NOMO-1 treated with DMSO at 0.1 percent for 48 hours (cell line): ENCODE measurements around the gene NCS1.
A peak's percentile ranks its signal among the peaks of the same experiment; 100 is the strongest.
"Not testable (repeated sequence)": the region's sequence is repeated elsewhere in the genome, so short reads cannot be mapped to it uniquely, and the experiment has no call there.

ENCODE experiments used
- DNase-seq: peaks from one replicate; lab custom pipeline; 2025; ENCODE audit not compliant: unreplicated experiment; lab: John Stamatoyannopoulos, UW

NCS1 gene

GRCh38 chr9:130259044-130259443 is 86.8 kb downstream of the NCS1 start:
- no peak for DNase-seq

GRCh38 chr9:130260816-130261765 is 88.9 kb downstream of the NCS1 start:
- DNase-seq: no peak

- no peak for DNase-seq
Observed at GRCh38 chr9:130262061-130262745, 90.0 kb downstream of the NCS1 start.

- DNase-seq: no peak
Observed at GRCh38 chr9:130262771-130263170, 90.6 kb downstream of the NCS1 start.

GRCh38 chr9:130263601-130264413 is 91.6 kb downstream of the NCS1 start:
- no peak for DNase-seq

- no peak for DNase-seq
Observed at GRCh38 chr9:130264414-130265350, 92.5 kb downstream of the NCS1 start.

GRCh38 chr9:130265431-130266235 is 93.4 kb downstream of the NCS1 start, which contains the start of gene HMCN2:
Gene HMCN2 (plus strand): TSS chr9:130265760. CDS start chr9:130265879, 119 bp downstream.
- DNase-seq: peak; percentile 1

GRCh38 chr9:130266236-130267098 is 94.3 kb downstream of the NCS1 start:
- DNase-seq: no peak

GRCh38 chr9:130267930-130268329 is 95.7 kb downstream of the NCS1 start:
- DNase-seq: no peak

- peak; percentile 69 for DNase-seq
Observed at GRCh38 chr9:130268521-130269211, 96.5 kb downstream of the NCS1 start.

- DNase-seq: no peak
Observed at GRCh38 chr9:130271473-130271872, 99.3 kb downstream of the NCS1 start.

- no peak for DNase-seq
Observed at GRCh38 chr9:130275156-130275555, 103.0 kb downstream of the NCS1 start.

- no peak for DNase-seq
Observed at GRCh38 chr9:130276121-130276520, 103.9 kb downstream of the NCS1 start.

GRCh38 chr9:130276955-130277354 is 104.8 kb downstream of the NCS1 start:
- DNase-seq: no peak

- not testable (repeated sequence) for DNase-seq
Observed at GRCh38 chr9:130277525-130277924, 105.3 kb downstream of the NCS1 start.

- DNase-seq: no peak
Observed at GRCh38 chr9:130283539-130284248, 111.5 kb downstream of the NCS1 start.

- DNase-seq: no peak
Observed at GRCh38 chr9:130284249-130284625, 112.0 kb downstream of the NCS1 start.
